A549 (cell line): ENCODE data around the gene DIO1. TPM values are rescaled to one million over a fixed set of nuclear protein-coding genes. Genes with fewer than 3 reads are reported as not detected.
A peak's percentile ranks its signal among the peaks of the same experiment; 100 is the strongest.

Experiments
- ATAC-seq, 2 experiments: fragments of 200-7000 bp in 1 of 2; fragments of >200 bp in 1 of 2; cut with Nextera tagmentation in 1 of 2; cut with Tn5 transposase in 1 of 2; 3 replicates each; pipeline versions ENCODE4 v1.8.0 to v1.9.1; 2018 to 2020; ENCODE audit warnings: mild to moderate bottlenecking in 1 of 2, moderate library complexity in 1 of 2
- CTCF ChIA-PET: fragments of 300-600 bp; sonication (Branson Sonifier 250); formaldehyde crosslinking; extraction: SDS; loops from one replicate; lab custom pipeline; 2021; ENCODE audit warnings: antibody characterized with exemption, inconsistent platforms; lab: Yijun Ruan, JAX
- POLR2A ChIA-PET: fragments of 350-600 bp; formaldehyde crosslinking; extraction: SDS; loops from one replicate; lab custom pipeline; 2021; ENCODE audit warnings: antibody characterized with exemption, inconsistent platforms; lab: Yijun Ruan, JAX
- DNase-seq, 2 experiments: peaks; one replicate each; pipeline versions ENCODE4 v3.0.0 to v3.0.0-alpha.2; 2011 to 2016; ENCODE audit warnings: low read depth in 1 of 2, low spot score in 1 of 2
- FAIRE-seq: peaks from 2 replicates; lab custom pipeline; 2011; peaks lifted over from hg19 to GRCh38; lab: Jason Lieb, UNC
- H3K27ac ChIP-seq, 2 experiments: fragments of >200 bp; sonication (Bioruptor Twin); formaldehyde crosslinking; 3 replicates each; pipeline ENCODE4 v1.5.1; 2016 to 2017
- H3K4me1 ChIP-seq: fragments of >200 bp; sonication (Bioruptor Twin); formaldehyde crosslinking; 3 replicates; pipeline ENCODE4 v1.6.1; 2016
- H3K4me2 ChIP-seq: fragments of >200 bp; sonication (Bioruptor Twin); formaldehyde crosslinking; 3 replicates; pipeline ENCODE4 v1.6.1; 2016
- H3K4me3 ChIP-seq: fragments of >200 bp; sonication (Bioruptor Twin); formaldehyde crosslinking; 3 replicates; pipeline ENCODE4 v1.5.1; 2016
- H3K9me3 ChIP-seq: fragments of >200 bp; sonication (Bioruptor Twin); formaldehyde crosslinking; 3 replicates; pipeline ENCODE4 v1.6.1; 2016
- ATOH8 ChIP-seq: fragments of 250-450 bp; sonication (Bioruptor Pico); IDR thresholded peaks from 2 replicates; pipeline ENCODE4 v1.5.0; 2020; ENCODE audit warnings: low read depth, mild to moderate bottlenecking, moderate library complexity
- CHD2 ChIP-seq: fragments of 150-350 bp; IDR thresholded peaks from 2 replicates; pipeline ENCODE4 v1.6.1; 2014; ENCODE audit warnings: low read length; ENCODE audit not compliant: partially characterized antibody
- CHD4 ChIP-seq: fragments of 200-600 bp; sonication (generic); IDR thresholded peaks from 2 replicates; pipeline ENCODE4 v1.6.1; 2016; ENCODE audit warnings: antibody characterized with exemption, mild to moderate bottlenecking, borderline replicate concordance
- CTCF ChIP-seq: fragments of >200 bp; sonication (Bioruptor Twin); formaldehyde crosslinking; IDR thresholded peaks from 3 replicates; pipeline ENCODE4 v1.5.1; 2016
- EHF ChIP-seq: fragments of 250-450 bp; sonication (Bioruptor Pico); IDR thresholded peaks from 2 replicates; pipeline ENCODE4 v1.5.0; 2020; ENCODE audit warnings: mild to moderate bottlenecking
- EHMT2 ChIP-seq: fragments of 200-600 bp; sonication (generic); IDR thresholded peaks from 2 replicates; pipeline ENCODE4 v1.6.1; 2016; ENCODE audit warnings: antibody characterized with exemption, low read depth, mild to moderate bottlenecking, moderate library complexity
- EP300 ChIP-seq, 2 experiments: fragments of >200 bp; sonication (Bioruptor Twin); formaldehyde crosslinking; IDR thresholded peaks; 2 replicates in 1 of 2; 3 replicates in 1 of 2; pipeline ENCODE4 v1.6.1; 2016 to 2017
- ESRRA ChIP-seq: fragments of 150-350 bp; IDR thresholded peaks from 2 replicates; pipeline ENCODE4 v1.6.1; 2014; ENCODE audit warnings: mild to moderate bottlenecking, low read length, borderline replicate concordance
- FOSB ChIP-seq: fragments of 250-450 bp; sonication (Bioruptor Pico); IDR thresholded peaks from 2 replicates; pipeline ENCODE4 v1.5.0; 2020; ENCODE audit warnings: mild to moderate bottlenecking, moderate library complexity
- FOSL2 ChIP-seq, 2 experiments: fragments of 450-650 bp in 1 of 2; fragments of >200 bp in 1 of 2; sonication (Bioruptor Twin) in 1 of 2; formaldehyde crosslinking; IDR thresholded peaks; 2 replicates each; pipeline versions ENCODE4 v1.5.0 to v1.6.1; 2016 to 2020; ENCODE audit warnings: mild to moderate bottlenecking in 1 of 2, moderate library complexity in 1 of 2
- GATA3 ChIP-seq: IDR thresholded peaks from 2 replicates; pipeline ENCODE4 v1.6.1; 2012; ENCODE audit warnings: borderline replicate concordance
- HEYL ChIP-seq: fragments of 250-450 bp; sonication (Bioruptor Pico); IDR thresholded peaks from 2 replicates; pipeline ENCODE4 v1.8.0; 2021; ENCODE audit warnings: mild to moderate bottlenecking, moderate library complexity
- HOXB5 ChIP-seq: fragments of 250-450 bp; sonication (Bioruptor Pico); IDR thresholded peaks from 2 replicates; pipeline ENCODE4 v1.5.0; 2020; ENCODE audit warnings: mild to moderate bottlenecking, moderate library complexity
- MAFK ChIP-seq: fragments of 450-650 bp; IDR thresholded peaks from 2 replicates; pipeline ENCODE4 v1.6.1; 2014; ENCODE audit not compliant: partially characterized antibody
- NFE2L2 ChIP-seq: fragments of 150-350 bp; conservative IDR thresholded peaks from 2 replicates; pipeline ENCODE4 v1.6.1; 2014; ENCODE audit warnings: low read length
- NR3C1 ChIP-seq: fragments of >200 bp; sonication (Bioruptor Twin); formaldehyde crosslinking; IDR thresholded peaks from 3 replicates; pipeline ENCODE4 v1.6.1; 2017
- POLR2A ChIP-seq: IDR thresholded peaks from 2 replicates; pipeline ENCODE4 v1.6.1; 2012; ENCODE audit warnings: mild to moderate bottlenecking, low read length
- RAD21 ChIP-seq, 2 experiments: fragments of >200 bp in 1 of 2; sonication (Bioruptor Twin) in 1 of 2; formaldehyde crosslinking in 1 of 2; IDR thresholded peaks in 1 of 2; conservative IDR thresholded peaks in 1 of 2; 2 replicates in 1 of 2; 3 replicates in 1 of 2; pipeline ENCODE4 v1.6.1; 2012 to 2018; ENCODE audit warnings: inconsistent platforms in 1 of 2
- RARB ChIP-seq: fragments of 250-450 bp; sonication (Bioruptor Pico); IDR thresholded peaks from 2 replicates; pipeline ENCODE4 v1.8.0; 2021; ENCODE audit warnings: mild to moderate bottlenecking, moderate library complexity
- RFX5 ChIP-seq: fragments of 450-650 bp; IDR thresholded peaks from 2 replicates; pipeline ENCODE4 v1.7.1; 2014; ENCODE audit warnings: antibody characterized with exemption, mild to moderate bottlenecking, moderate library complexity
- SMC3 ChIP-seq: fragments of >200 bp; sonication (Bioruptor Twin); formaldehyde crosslinking; IDR thresholded peaks from 3 replicates; pipeline ENCODE4 v1.6.1; 2018; ENCODE audit warnings: inconsistent platforms
- TFCP2L1 ChIP-seq: fragments of 250-450 bp; sonication (Bioruptor Pico); IDR thresholded peaks from 2 replicates; pipeline ENCODE4 v1.5.0; 2021; ENCODE audit warnings: mild to moderate bottlenecking
- TP53 ChIP-seq: fragments of 250-450 bp; sonication (Bioruptor Pico); IDR thresholded peaks from 2 replicates; pipeline ENCODE4 v1.5.0; 2021; ENCODE audit warnings: mild to moderate bottlenecking, moderate library complexity
- ZC3H11A ChIP-seq: fragments of 450-650 bp; IDR thresholded peaks from 2 replicates; pipeline ENCODE4 v1.6.1; 2014; ENCODE audit warnings: antibody characterized with exemption, mild to moderate bottlenecking
- ZSCAN20 ChIP-seq: fragments of 250-450 bp; sonication (Bioruptor Pico); IDR thresholded peaks from 2 replicates; pipeline ENCODE4 v1.8.0; 2022; ENCODE audit warnings: mild to moderate bottlenecking, moderate library complexity
- WGBS: methylation state at CpG from one replicate; pipeline ENCODE4 v1.1.6; 2017; ENCODE audit errors: missing lambda C conversion rate; 5-methylcytosine and 5-hydroxymethylcytosine counted together
- polyA plus RNA-seq, 4 experiments: library from polyadenylated mRNA; depleted of rRNA in 3 of 4; stranded (reverse); fragments of >200 nt; fragmentation: RNase III in 1 of 4; extraction: RNeasy Plus Mini Kit Qiagen cat#74134 plus additional on column Dnase treatment in 1 of 4; gene quantifications; 2 replicates in 3 of 4; 3 replicates in 1 of 4; pipeline ENCODE4 v1.2.3, GENCODE V29; 2011 to 2017

Gene DIO1
- polyA plus RNA-seq, 2 of the 4 experiments (the other 2 are of a cell fraction), result 0.13 TPM; not detected in 1

DNA sequence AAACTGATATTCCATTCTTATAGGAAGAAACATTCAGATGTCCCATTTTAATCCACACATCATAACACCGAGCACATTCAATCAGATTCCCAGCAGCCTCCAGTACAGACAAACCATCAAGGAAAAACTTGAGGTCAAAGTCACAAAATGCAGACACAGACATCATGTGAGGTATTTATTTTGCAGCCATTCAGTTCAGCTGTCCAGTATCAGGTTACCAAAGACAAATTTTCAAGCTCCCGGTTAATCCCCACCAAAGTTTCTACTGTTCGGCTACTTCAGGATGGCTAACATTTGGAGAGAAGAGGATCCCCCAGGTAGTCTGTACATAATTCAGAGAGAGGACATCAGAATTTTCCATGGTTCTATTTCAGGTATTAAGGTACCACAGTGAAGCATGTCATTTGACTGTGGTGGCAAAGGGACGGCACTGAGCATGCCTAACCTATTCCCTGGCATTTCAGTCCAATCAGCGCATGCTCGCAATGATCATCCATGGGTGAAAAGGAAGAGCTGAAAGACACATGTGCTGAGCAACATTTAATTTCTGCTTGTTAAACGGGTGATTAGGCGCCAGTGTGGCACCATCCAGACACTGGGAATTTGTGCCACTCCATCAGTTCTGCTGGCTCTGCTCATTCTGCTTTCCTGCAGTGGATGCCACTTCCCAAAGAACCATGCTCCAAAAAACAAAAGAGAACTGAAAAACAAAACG lies 42.3 kb upstream of the DIO1 start:
- Histone ChIP-seq H3K4me3 (no peak overlapping the region), H3K9me3 (no peaks in the 10 kb centered on the region), H3K4me1 (no peaks in the 10 kb centered on the region), H3K27ac (no peak overlapping the region), H3K4me2 (no peak overlapping the region)
- no peak for DNase-seq
- no peak for FAIRE-seq
- POLR2A ChIA-PET, result no interaction called here
- WGBS, result 89% methylated on average over 9 of the region's 9 CpGs
- no peak for TF ChIP-seq HOXB5
- no peak for TF ChIP-seq CHD2
- TF ChIP-seq EHMT2, result no peak
- TF ChIP-seq RAD21 (conservative IDR thresholded peaks at IDR 0.05 in 1 of 2, IDR thresholded peaks at IDR 0.05 in 1 of 2), result no peak
- CTCF ChIA-PET, result interaction anchor here (1.9 to 5.7 kb wide), 2 partner anchors 8 to 108 kb away, joined by 7 to 33 read pairs; no protein-coding TSS in a partner anchor
- no peak for ATAC-seq

GRCh38 chr1:53860967-53861411 lies 33.0 kb upstream of the DIO1 start:
- no peaks in the 10 kb centered on the region for H3K4me1 ChIP-seq
- H3K9me3 ChIP-seq, result no peaks in the 10 kb centered on the region
- DNase-seq (peak; percentile 50 to 56), ATAC-seq (peak; percentile 90 to 94), FAIRE-seq (no peak)
- no peak overlapping the region for H3K4me2 ChIP-seq
- CTCF ChIA-PET, result interaction anchor here (0.6 to 4.5 kb wide), 26 partner anchors 11 to 1785 kb away, joined by 3 to 53 read pairs (median 4); partner anchors contain the start of genes IFT25 and LRRC42
- TF ChIP-seq SMC3 (peak; percentile 60), RFX5 (no peak), POLR2A (no peak), RAD21 (conservative IDR thresholded peaks at IDR 0.05 in 1 of 2, IDR thresholded peaks at IDR 0.05 in 1 of 2) (peak; percentile 72 to 81), CTCF (peak; percentile 78), EP300 (IDR thresholded peaks at IDR 0.05) (no peak), ZSCAN20 (no peak), TP53 (no peak), EHF (no peak), ZC3H11A (no peak)
- H3K4me3 ChIP-seq, result no peak overlapping the region
- no peak overlapping the region for H3K27ac ChIP-seq
- POLR2A ChIA-PET, result interaction anchor here (1.6 kb wide), 1 partner anchor 84 kb away, joined by 3 read pairs; the partner anchor contains the start of gene IFT25

DNA sequence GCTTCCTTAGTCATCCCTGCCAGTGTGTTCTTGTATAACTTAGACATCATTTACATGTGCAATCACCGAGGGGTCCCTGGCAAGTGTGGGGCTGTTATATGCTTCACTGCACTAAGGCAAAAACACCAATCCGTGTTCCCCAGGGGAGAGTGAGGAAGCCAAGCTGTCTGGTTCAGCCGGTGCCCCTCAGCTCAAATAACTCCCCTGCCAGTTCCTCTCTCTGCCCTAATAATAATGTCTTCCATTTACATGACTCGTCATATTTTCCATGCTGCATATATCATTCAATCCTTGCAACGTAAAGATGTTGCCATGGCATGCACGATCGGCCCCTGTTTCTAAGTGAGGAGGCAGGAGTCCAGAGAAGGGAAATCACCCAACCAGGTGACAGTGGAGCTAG lies 31.5 kb upstream of the DIO1 start:
- H3K4me2 ChIP-seq, result no peak overlapping the region
- no peaks in the 10 kb centered on the region for H3K9me3 ChIP-seq
- no peak for TF ChIP-seq EHMT2
- no peak for TF ChIP-seq GATA3
- TF ChIP-seq MAFK, result peak; percentile 69
- peak; percentile 57; the same call in 1 of the 2 replicates for TF ChIP-seq NFE2L2
- TF ChIP-seq FOSL2 (IDR thresholded peaks at IDR 0.05), result no peak
- TF ChIP-seq FOSL2 (CRISPR knock-in tag; IDR thresholded peaks at IDR 0.05), result no peak
- no peak for TF ChIP-seq ESRRA
- TF ChIP-seq POLR2A, result no peak
- H3K27ac ChIP-seq, result no peak overlapping the region
- ChIA-PET CTCF (interaction anchor here (4.2 to 4.5 kb wide), 3 partner anchors 9 to 97 kb away, joined by 39 to 53 read pairs (median 46); no protein-coding TSS in a partner anchor), POLR2A (no interaction called here)
- no peaks in the 10 kb centered on the region for H3K4me1 ChIP-seq
- FAIRE-seq (no peak), DNase-seq (no peak), ATAC-seq (no peak)
- WGBS, result 87% methylated on average over 7 of the region's 7 CpGs
- H3K4me3 ChIP-seq, result no peak overlapping the region

GRCh38 chr1:53868565-53868964 lies 25.4 kb upstream of the DIO1 start:
- POLR2A ChIA-PET, result no interaction called here
- DNase-seq (no peak), FAIRE-seq (no peak), ATAC-seq (no peak)
- H3K4me2 ChIP-seq, result no peak overlapping the region
- 77% methylated on average over 1 of the region's 1 CpG for WGBS
- no peak overlapping the region for H3K27ac ChIP-seq
- CTCF ChIA-PET, result interaction anchor here (0.7 to 6.6 kb wide), 6 partner anchors 8 to 621 kb away, joined by 3 to 46 read pairs (median 6); no protein-coding TSS in a partner anchor
- no peaks in the 10 kb centered on the region for H3K4me1 ChIP-seq
- TF ChIP-seq ATOH8 (CRISPR knock-in tag) (no peak), RARB (CRISPR knock-in tag) (no peak), SMC3 (no peak), NR3C1 (no peak), TFCP2L1 (CRISPR knock-in tag) (no peak), TP53 (no peak), CHD4 (no peak), FOSB (CRISPR knock-in tag) (no peak), HEYL (no peak)
- no peak overlapping the region for H3K4me3 ChIP-seq
- H3K9me3 ChIP-seq, result no peaks in the 10 kb centered on the region
